K562 (cell line): ENCODE results near the gene PPIL1. TPM values are rescaled to one million over a fixed set of nuclear protein-coding genes. Genes with fewer than 3 reads are reported as not detected.
A peak's percentile ranks its signal among the peaks of the same experiment; 100 is the strongest.

Experiments
- CBX3 ChIP-seq, 2 experiments: IDR thresholded peaks; 1 replicate in 1 of 2; 2 replicates in 1 of 2; pipeline ENCODE4 v1.6.1; 2012; ENCODE audit warnings: inconsistent platforms in 2 of 2, low read length in 2 of 2, borderline replicate concordance in 1 of 2, control low read depth in 1 of 2
- CREB1 ChIP-seq, 2 experiments: sonication (generic) in 1 of 2; formaldehyde crosslinking in 1 of 2; IDR thresholded peaks; 2 replicates each; pipeline versions ENCODE4 v1.6.1 to v1.8.0; 2012 to 2022; ENCODE audit warnings: inconsistent platforms in 1 of 2, mild to moderate bottlenecking in 1 of 2, missing genetic modification reagents in 1 of 2, moderate library complexity in 1 of 2
- E2F6 ChIP-seq, 2 experiments: IDR thresholded peaks; 2 replicates each; pipeline ENCODE4 v1.6.1; 2011; ENCODE audit warnings: borderline replicate concordance in 1 of 2, control low read depth in 1 of 2, low read depth in 1 of 2, low read length in 1 of 2, mild to moderate bottlenecking in 1 of 2, mixed read lengths in 1 of 2, moderate library complexity in 1 of 2; ENCODE audit not compliant: insufficient read depth in 1 of 2, insufficient read length in 1 of 2, poor library complexity in 1 of 2, severe bottlenecking in 1 of 2; ENCODE audit errors: extremely low read depth in 1 of 2
- ESRRB ChIP-seq: fragments of 250-450 bp; sonication (Bioruptor Pico); IDR thresholded peaks from 2 replicates; pipeline ENCODE4 v1.5.0; 2020; ENCODE audit warnings: mild to moderate bottlenecking, moderate library complexity, borderline replicate concordance
- KAT8 ChIP-seq: fragments of 450-650 bp; IDR thresholded peaks from 2 replicates; pipeline ENCODE4 v1.6.1; 2016; ENCODE audit warnings: low read depth, mild to moderate bottlenecking
- LARP7 ChIP-seq: fragments of 450-650 bp; IDR thresholded peaks from 2 replicates; pipeline ENCODE4 v1.6.1; 2016
- MAFF ChIP-seq: IDR thresholded peaks from 2 replicates; pipeline ENCODE4 v1.6.1; 2012; ENCODE audit warnings: low read length, improper control_type of control experiment
- MTA1 ChIP-seq: fragments of 450-650 bp; IDR thresholded peaks from 2 replicates; pipeline ENCODE4 v1.6.1; 2017; ENCODE audit warnings: borderline replicate concordance
- SRSF1 ChIP-seq: fragments of 200-400 bp; formaldehyde crosslinking; IDR thresholded peaks from 2 replicates; pipeline ENCODE4 v1.6.1; 2017; ENCODE audit warnings: mild to moderate bottlenecking, low read depth, low read length, moderate library complexity
- TAF15 ChIP-seq: fragments of 200-400 bp; formaldehyde crosslinking; IDR thresholded peaks from 2 replicates; pipeline ENCODE4 v1.6.1; 2017; ENCODE audit warnings: mild to moderate bottlenecking, low read depth, low read length, moderate library complexity
- TCF3 ChIP-seq: sonication (generic); formaldehyde crosslinking; IDR thresholded peaks from 2 replicates; pipeline ENCODE4 v1.4.0; 2020; ENCODE audit warnings: mild to moderate bottlenecking, missing genetic modification reagents
- TSHZ1 ChIP-seq: fragments of 250-450 bp; sonication (Bioruptor Pico); IDR thresholded peaks from 2 replicates; pipeline ENCODE4 v1.4.0; 2020; ENCODE audit warnings: mild to moderate bottlenecking, moderate library complexity
- U2AF1 ChIP-seq: fragments of 200-400 bp; formaldehyde crosslinking; optimal IDR thresholded peaks from 2 replicates; pipeline ENCODE3; 2017; ENCODE audit warnings: mild to moderate bottlenecking, low read depth, low read length, moderate library complexity
- UBTF ChIP-seq, 2 experiments: IDR thresholded peaks; 2 replicates each; pipeline ENCODE4 v1.6.1; 2012; ENCODE audit warnings: improper control_type of control experiment in 2 of 2, low read depth in 2 of 2, low read length in 2 of 2, borderline replicate concordance in 1 of 2
- XRCC3 ChIP-seq: fragments of 450-650 bp; IDR thresholded peaks from 2 replicates; pipeline ENCODE4 v1.6.1; 2017; ENCODE audit warnings: mild to moderate bottlenecking, moderate library complexity
- ZFP1 ChIP-seq: fragments of 450-650 bp; formaldehyde crosslinking; IDR thresholded peaks from 2 replicates; pipeline ENCODE4 v1.4.0; 2020; ENCODE audit warnings: mild to moderate bottlenecking, mixed read lengths
- ZFP36 ChIP-seq: fragments of 150-350 bp; IDR thresholded peaks from 2 replicates; pipeline ENCODE4 v1.6.1; 2018; ENCODE audit warnings: low read length, low read depth; ENCODE audit not compliant: partially characterized antibody
- ZNF12 ChIP-seq: sonication (generic); formaldehyde crosslinking; IDR thresholded peaks from 2 replicates; pipeline ENCODE4 v1.4.0; 2020; ENCODE audit warnings: mild to moderate bottlenecking, missing genetic modification reagents
- ZNF121 ChIP-seq: sonication (generic); formaldehyde crosslinking; conservative IDR thresholded peaks from 2 replicates; pipeline ENCODE4 v1.8.0; 2022; ENCODE audit warnings: missing genetic modification reagents
- ZNF174 ChIP-seq: fragments of 250-450 bp; sonication (Bioruptor Pico); IDR thresholded peaks from 2 replicates; pipeline ENCODE4 v1.4.0; 2020; ENCODE audit warnings: mild to moderate bottlenecking
- ZSCAN29 ChIP-seq: fragments of 450-650 bp; IDR thresholded peaks from 2 replicates; pipeline ENCODE4 v1.6.1; 2017
- ZZZ3 ChIP-seq: fragments of 450-650 bp; IDR thresholded peaks from 2 replicates; pipeline ENCODE4 v1.6.1; 2016; ENCODE audit warnings: antibody characterized with exemption, mild to moderate bottlenecking, moderate library complexity
- polyA plus RNA-seq, 8 experiments: library from polyadenylated mRNA; depleted of rRNA in 4 of 8; stranded (reverse) in 5 of 8; unstranded in 3 of 8; fragments of >200 nt; fragmentation: Nextera tagmentation in 2 of 8; fragmentation: Illumina TruSeq in 1 of 8; extraction: Ambion mirVana in 2 of 8; extraction: Trizol in 1 of 8; gene quantifications; 2 replicates each; pipeline versions ENCODE4 v1.2.1 to v1.2.3, GENCODE V29; 2011 to 2014; ENCODE audit warnings: inconsistent platforms in 1 of 8, missing spikeins in 1 of 8
- total RNA-seq, 7 experiments: library from RNA; depleted of rRNA in 6 of 7; stranded (reverse); fragments of >200 nt in 6 of 7; fragmentation: Illumina TruSeq in 2 of 7; extraction: Trizol in 2 of 7; gene quantifications; 2 replicates each; pipeline versions ENCODE4 v1.2.1 to v1.2.3, GENCODE V29; 2011 to 2021; ENCODE audit warnings: low replicate concordance in 1 of 7

The PPIL1 gene
- total and polyA plus RNA-seq, 9 of the 15 experiments (the other 6 are each of a cell fraction or from before 2014, with no cell fraction given) = 65.8 to 205 (median 130) TPM

GRCh38 chr6:36820700-36821580 lies 53.7 kb downstream of the PPIL1 start (continued):
- TF ChIP-seq SRSF1 (no peak), TAF15 (no peak), ESRRB (no peak), ZNF12 (CRISPR knock-in tag) (no peak), ZSCAN29 (no peak), ZFP36 (no peak), TSHZ1 (no peak), ZNF174 (CRISPR knock-in tag) (no peak), TCF3 (CRISPR knock-in tag) (no peak), ZZZ3 (no peak), ZFP1 (CRISPR knock-in tag) (no peak), CREB1 (IDR thresholded peaks at IDR 0.05) (no peak), CREB1 (CRISPR knock-in tag; IDR thresholded peaks at IDR 0.05) (peak; percentile 31), UBTF (IDR thresholded peaks at IDR 0.05; ENCODE audit: borderline replicate concordance in 1 of 2, low read depth in 2 of 2, low read length in 2 of 2) (no peak), U2AF1 (no peak), LARP7 (peak; percentile 76; the same call in 1 of the 2 replicates), CBX3 (IDR thresholded peaks at IDR 0.05; ENCODE audit: borderline replicate concordance in 1 of 2, low read length in 2 of 2) (no peak), XRCC3 (no peak), MTA1 (peak; percentile 87), E2F6 (IDR thresholded peaks at IDR 0.05; ENCODE audit: borderline replicate concordance in 1 of 2, extremely low read depth in 1 of 2, insufficient read depth in 1 of 2, insufficient read length in 1 of 2, low read depth in 1 of 2, low read length in 1 of 2, poor library complexity in 1 of 2, severe bottlenecking in 1 of 2) (peak; percentile 41 to 57), MAFF (no peak), KAT8 (no peak), ZNF121 (no peak)
